Measurements from ENCODE around the gene MBD4.
A peak's percentile ranks its signal among the peaks of the same experiment; 100 is the strongest.
"Not testable (repeated sequence)": the region's sequence is repeated elsewhere in the genome, so short reads cannot be mapped to it uniquely, and the experiment has no call there.

Gene MBD4

DNA sequence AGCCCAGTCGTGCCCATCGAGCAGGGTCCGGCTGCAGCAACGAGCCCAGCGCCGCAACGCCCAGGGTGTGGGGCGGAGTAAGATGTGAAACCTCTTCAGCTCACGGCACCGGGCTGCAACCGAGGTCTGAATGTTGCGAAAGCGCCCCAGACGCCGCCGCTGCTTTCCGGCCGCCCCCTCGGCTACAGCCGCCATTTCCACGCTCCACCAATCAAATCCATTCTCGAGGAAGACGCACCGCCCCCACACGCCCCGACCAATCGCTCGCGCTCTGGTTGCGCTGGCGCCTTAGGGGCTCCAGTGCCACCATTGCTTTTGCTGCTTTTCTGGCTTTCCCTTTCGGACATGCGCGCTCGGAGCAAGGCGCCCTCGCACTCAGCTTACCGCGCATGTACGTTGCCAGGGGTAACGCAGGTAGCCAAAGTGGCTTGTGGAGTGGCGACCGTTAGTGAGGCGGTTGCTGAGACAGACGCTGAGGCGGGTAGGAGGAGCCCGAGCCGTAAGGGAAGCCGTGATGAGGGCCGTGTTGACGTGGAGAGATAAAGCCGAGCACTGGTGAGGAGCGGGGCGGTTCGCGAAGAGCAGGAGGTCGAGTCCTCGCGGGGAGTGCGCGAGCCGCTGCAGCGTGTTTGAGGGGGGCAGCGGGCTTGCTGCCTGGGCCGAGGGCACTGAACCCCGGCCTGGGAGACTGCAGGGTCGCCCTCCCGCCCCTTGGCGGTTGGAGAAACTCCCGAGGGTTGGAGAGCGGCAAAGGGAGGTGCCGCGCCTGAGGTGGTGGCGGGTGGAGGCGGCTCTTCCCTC lies at the start of gene MBD4, which contains the start of gene IFT122:
Gene MBD4 (minus strand): TSS at position 132 of the 801 bp plus-strand sequence. CDS start 115 bp downstream, at position 17.
Gene IFT122 (plus strand): TSS at position 408 of the 801 bp plus-strand sequence. CDS start 107 bp downstream, at position 515.
- peak; percentile 89 to 98 for DNase-seq

DNA sequence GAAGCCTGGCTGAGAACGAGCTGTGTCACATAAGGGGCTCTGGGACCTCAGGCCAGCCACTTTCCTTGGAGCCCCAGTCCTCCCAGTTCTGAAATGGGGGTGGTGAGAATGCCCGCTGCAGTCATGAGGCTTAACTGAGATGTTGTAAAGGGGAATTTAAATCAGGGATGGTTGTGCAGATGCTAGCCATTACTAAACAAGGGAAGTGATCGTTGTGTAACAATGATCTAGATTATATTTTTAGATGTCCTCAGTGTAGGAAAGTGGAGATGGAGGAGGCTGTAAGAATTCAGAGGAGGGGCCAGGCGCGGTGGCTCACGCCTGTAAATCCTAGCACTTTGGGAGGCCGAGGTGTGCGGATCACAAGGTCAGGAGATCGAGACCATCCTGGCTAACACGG lies 49.5 kb upstream of the MBD4 start:
- not testable (repeated sequence) for DNase-seq

DNA sequence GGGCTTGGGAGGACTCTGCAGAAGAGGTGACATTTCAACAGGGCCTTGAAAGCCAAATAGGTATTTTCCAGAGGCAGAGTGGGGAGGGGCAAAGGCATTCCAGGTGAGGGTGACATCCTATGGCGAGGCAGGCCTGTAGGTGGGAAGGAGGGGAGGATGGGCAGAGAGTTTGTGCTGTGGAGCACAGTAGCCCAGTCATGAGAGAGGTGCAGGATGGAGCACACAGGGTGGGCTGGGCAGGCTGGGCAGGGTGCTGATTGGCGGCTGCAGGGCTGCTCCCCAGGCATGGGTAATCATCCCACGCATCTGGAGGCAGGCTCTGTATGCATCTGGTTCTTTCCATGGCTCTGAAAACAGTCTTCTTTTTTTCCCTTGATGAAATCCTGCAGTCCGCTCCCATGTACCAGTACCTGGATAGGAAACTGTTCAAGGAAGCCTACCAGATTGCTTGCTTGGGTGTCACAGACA lies 48.2 kb upstream of the MBD4 start:
- DNase-seq, result not testable (repeated sequence)

DNA sequence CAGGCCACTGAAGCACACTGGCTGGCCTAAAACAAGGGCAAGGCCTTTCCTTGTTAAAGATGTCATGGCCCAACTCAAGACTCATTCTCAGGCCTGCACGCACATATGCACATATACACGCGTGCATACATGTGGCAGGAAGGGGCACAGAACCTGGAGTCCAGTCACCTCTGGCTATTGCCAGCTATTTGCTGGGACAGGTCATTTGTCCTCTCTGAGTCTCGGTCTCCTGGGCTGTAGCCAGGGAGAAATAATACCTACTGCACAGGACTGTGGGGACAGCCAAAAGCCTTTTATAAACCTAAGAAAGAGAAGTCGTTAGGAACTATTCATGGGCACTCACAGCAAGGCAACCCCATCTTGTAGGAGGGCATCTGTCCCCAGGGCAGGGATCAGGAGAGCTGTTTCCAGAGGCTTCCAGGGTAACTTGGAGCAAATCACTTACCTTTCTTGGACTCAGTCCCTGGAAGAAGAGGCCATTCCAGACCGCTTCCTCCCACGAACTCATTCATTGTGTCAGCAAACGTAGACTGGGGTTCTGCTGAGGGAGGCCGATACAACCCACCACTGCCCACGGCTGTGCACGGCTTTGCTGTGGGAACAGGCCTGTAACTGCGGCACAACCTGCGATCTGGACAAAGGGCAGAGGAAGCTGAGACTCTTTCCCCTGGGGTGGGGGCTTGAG lies 47.6 kb upstream of the MBD4 start:
- DNase-seq, result no peak

DNA sequence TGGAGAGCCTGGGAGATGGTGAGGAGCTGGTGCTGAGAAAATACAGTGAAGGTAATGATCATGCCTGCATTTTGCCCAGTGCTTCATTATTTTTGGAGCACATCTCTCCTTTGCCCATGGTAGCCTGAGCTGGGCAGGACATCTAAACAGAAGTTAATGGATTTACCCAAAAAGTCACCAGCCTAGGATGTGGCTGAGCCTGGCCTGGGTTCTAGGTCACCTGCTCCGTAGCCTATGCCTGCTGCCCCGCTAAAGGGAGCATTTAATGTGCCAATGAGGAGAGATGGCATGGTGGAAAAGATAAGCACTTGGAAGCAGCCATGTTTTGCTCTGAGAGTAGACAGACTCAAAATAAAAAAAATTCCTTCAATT lies 46.9 kb upstream of the MBD4 start:
- no peak for DNase-seq

DNA sequence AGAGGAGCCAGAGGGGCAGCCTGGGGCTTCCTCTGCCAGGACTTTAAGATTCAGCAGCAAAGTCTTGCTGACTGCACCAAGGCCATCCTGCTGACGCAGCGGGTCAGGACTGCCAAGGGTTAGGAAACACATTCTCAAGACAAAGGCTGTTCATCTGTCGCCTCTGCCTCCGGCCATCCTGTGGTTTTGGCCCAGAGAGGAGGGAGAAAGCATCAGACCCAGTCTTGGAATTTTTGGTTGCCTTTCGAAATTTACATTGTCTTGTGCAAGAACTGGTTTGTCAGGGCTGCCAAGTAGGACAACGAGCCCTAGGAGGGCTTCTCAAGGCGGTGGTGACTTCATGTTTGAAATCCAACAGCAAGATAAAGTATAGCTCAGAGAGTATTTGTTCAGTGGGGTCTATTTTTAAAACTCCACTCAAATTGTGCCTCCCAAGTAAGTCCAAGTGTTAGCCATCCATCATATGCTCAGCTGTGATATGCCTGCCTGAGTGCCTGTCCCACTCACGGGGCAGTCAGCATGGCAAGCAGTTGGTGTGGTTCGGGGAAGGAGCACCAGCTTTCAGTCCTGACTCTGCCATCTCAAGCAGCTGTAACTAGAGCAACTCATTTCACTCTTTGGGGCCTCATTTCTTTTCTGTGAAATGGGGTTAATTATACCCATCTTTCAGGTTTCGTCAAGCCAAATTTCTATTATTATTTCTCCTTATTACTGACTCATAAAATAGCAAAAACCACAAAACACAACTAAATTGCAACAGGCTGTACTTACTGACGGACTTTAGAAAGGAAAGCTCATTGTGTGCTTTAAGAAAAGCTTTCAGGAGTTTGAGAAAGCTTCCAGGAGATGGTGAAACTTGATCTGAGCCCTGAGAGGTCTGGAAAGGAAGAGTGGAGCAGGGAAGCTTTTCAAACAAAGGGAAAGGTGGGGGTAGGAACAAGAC lies 46.2 kb upstream of the MBD4 start:
- DNase-seq, result no peak

DNA sequence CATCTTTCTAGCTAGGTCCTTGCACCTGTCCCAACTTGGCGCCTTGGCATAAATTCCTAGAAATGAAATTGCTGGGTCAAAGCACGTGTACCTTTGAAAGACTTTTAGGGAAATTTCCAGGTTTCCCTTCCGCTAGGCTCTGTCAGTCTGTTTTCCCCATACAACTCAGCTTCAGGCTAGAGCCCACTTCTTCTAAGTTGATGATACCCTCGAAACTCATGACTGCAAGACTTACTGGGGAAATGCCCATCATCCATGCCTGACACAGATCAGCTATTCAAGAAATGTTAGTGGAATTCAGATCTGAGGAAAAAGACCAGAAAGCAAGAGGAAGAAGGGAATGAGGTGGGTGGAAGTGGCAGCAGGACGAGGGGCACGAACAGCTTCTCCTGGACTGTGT lies 45.4 kb upstream of the MBD4 start:
- DNase-seq, result not testable (repeated sequence)

DNA sequence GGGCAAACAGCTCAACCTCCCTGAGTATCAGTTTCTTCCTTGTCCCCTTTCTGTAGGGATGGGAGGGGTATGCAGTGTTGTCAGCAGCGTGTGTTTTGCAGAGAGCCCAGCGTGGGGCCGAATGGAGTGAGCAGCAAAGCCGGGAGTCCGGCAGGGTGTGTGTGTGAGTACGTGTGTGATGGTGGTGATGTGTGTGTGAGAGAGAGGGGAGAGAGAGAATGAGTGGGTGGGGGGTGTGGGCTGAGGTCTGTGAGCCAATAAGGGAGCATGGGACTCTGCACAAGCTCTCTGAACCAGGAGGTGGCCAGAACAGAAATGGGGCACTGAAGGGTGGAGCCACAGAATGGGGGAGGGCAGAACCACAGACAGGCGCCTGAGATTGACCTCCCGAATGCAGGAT lies 44.1 kb upstream of the MBD4 start:
- no peak for DNase-seq

DNA sequence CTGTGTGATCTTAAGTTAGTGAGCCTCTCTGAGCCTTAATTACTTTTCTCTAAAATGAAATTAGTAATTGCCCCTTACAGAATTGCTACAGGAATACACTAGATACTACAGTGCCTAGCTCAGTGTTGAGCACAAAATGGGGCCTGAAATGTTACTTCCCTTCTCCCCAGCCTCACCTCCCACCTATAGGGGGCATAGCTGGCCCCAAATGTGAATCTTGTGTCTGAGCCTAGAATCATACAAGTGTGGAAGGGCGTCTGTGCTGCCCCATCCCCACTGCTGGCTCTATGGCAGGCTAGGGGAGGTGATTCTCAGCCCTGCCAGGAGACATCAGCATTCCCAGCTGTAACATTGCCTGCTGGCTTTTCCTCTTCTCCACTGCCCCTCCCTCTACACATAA lies 43.0 kb upstream of the MBD4 start:
- DNase-seq, result no peak

DNA sequence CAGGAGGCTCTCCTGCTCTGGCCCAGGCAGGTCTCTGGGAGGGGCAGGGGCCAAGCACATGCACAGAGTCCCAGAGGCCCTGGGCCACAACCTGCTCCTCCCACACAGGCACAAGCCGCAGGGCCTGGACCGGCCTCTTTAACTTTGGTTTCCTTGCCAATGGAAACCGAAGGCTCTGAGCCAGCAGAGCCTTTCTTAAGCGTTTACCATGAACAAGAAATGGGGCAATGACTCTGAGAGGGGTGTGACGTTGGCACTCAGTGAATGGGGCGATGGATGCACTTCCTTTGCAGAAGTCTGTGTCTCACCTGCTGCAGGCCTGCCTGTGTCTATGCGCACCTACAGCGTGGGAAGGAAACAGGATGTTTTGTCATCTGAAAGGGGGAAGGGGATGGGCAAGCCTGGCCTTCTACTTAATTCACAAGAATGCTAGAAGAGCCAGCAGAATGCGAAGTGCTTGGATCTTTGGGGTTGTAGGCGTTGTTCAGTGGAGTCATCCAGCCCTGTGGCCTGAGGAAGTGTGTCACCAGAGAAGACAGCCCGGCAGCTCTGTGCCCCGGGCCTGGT lies 42.1 kb upstream of the MBD4 start:
- no peak for DNase-seq

DNA sequence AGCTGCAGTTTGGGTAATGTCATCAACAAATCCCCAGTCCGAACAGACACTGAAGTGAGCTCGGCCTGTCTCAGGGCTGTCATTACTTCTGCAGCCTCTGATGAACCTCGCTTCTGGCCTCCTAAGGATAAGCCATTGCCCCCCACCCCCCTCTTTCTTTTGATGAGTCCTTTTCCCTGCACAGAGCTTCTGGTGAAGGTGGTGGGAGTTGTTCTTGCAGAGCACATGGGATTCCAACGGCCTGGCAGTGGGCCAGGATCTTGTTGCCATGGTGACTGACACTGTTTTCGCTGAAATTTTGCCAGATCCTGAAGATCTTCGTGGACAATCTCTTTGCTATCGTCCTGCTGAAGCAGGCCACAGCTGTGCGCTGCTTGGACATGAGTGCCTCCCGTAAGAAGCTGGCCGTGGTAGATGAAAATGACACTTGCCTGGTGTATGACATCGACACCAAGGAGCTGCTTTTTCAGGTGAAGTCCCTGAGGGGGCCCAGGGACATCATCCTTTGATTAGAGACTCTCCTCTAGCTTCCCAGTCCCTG lies 41.5 kb upstream of the MBD4 start:
- not testable (repeated sequence) for DNase-seq

DNA sequence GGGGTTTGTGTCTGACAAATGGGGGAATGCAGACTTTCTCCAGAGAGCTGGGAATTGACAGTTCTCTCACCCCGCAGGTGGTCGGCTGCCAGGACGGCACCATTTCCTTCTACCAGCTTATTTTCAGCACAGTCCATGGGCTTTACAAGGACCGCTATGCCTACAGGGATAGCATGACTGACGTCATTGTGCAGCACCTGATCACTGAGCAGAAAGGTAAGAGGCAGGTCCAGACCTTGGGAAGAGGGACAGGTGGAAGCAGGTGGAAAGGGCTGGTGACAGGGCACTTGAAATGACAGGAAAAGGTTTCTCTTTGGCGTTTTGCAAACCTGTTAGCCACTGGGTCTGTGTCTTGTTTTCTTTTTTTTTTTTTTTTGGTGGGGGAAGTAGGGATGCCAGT lies 36.8 kb upstream of the MBD4 start:
- no peak for DNase-seq

DNA sequence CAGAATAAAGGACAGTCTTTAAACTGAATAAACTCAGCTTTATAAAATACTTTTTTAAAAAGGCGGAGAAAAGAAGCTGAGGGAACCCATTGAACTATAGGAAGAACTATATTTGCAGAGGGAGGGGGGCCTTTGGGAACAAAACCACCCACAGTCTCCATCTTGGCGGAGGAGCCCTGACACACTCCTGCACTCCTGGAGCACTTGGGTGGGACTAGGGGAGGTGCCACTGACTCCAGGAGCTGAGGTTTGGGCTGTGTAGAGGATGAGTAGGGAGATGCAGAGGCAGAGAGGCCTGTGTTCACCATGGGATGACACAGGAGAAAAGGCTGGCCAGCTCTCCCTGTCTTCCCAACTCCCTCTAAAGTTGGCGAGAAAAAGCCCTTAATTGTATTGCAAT lies 36.1 kb upstream of the MBD4 start:
- no peak for DNase-seq

DNA sequence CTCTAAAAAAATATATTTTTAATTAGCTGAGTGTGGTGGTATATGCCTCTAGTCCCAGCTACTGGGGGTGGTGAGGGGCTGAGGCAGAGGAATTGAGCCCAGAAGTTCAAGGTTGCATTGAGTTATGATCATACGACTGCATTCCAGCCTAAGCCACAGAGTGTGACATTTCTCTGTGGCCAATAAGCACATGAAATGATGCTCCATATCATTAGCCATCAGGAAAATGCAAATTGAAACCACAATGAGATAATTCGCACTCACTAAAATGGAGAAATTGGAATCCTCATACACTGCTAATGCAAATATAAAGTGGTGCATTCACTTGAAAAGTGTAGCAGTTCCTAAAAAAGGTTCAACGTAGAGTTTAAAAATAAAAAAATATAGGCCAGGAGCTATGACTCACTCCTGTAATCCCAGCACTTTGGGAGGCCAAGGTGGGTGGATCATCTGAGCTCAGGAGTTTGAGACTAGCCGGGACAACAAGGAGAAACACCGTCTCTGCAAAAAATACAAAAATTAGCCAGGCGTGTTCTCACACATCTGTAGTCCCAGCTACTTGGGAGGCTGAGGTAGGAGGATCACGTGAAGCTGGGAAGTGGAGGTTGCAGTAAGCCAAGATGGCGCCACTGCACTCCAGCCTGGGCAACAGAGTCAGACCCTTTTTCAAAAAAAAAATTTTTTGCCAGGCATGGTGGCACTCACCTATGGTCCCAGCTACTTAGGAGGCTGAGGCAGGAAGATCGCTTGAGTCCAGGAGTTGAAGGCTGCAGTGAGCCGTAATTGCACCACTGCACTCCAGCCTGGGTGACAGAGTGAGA lies 35.4 kb upstream of the MBD4 start:
- DNase-seq, result no peak

DNA sequence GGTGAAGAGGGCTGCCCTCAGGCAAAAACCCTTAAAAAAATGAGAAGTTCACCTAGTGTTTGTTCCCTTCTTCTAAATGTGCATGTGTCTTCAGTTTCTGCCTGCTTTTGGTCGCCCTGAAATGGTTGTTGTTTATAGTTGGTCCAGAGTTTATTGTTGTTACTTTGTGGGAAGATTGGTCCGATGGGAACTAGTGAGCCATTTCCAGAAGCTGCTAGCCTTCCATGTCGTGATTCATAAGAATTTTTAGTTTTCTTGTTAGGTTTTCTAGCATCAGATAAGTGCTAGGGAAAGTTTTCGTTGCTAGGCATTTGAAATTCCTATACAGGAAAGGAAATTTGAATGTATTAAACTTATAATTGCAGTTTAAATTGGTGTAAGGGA lies 34.0 kb upstream of the MBD4 start:
- DNase-seq, result no peak

DNA sequence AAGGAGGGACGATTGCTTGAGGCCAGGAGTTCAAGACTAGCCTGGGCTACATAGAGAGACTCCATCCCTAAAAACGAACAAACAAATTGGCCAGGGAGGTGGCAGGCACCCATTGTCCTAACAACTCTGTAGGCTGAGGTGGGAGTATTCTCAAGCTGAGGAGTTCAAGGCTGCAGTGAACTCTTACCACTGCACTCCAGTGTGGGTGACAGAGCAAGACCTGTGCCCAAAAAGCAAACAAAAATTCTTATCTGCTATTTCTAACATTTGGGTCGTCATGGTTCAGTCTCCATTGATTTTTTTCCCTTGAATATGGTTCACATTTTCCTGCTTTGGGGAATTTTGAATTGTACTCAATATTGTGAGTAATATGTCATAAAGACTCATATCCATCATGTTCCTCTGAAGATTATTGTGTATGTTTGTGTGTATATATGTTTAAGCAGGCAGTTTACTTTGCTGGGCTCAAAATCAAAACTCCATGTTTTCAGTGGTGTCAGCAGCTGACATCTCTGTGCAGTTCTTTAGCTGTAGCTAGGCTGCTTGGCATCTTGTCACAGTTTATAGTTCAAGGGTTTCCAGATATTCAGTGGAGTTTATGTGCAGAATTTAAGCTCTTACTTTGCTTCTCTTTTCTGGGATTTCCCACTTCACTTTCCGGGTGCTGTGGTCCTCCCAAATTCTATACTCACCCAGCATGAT lies 33.5 kb upstream of the MBD4 start:
- DNase-seq, result no peak

DNA sequence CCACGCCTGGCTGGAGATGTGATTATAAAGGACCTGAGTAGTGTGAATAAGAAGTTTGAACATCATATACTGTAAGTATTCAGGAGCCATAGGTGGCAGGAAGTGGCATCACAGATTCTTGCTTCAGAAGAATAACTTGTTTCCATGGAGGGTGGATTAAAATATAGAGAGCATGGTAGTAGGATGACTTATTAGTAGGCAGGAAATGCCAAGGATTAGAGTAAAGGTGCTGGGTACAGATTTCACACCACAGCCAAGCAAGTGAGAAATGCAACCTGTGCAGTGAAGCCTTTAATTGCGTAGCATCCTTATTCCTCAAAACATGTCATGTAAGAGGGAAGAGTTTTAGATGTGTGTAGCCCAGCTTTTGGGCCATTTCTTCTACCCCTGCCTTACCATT lies 31.1 kb upstream of the MBD4 start:
- no peak for DNase-seq

DNA sequence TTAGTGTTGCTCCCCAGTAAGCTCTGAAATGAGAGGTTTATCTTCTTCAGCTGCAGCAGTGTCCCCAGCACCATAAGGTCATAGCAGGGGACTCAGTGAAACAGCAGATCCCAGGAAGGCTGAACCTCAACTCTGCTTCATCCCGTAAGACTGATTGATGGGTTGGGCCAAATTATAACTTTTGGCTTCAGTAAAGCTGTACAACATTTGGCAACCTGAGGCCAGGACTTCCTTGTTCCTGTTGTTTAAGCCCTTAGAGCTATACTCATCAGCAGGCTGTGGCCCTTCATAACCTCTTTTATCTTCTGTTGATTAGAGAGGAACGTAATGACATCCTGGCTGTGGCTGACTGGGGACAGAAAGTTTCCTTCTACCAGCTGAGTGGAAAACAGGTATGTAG lies 29.3 kb upstream of the MBD4 start:
- no peak for DNase-seq

DNA sequence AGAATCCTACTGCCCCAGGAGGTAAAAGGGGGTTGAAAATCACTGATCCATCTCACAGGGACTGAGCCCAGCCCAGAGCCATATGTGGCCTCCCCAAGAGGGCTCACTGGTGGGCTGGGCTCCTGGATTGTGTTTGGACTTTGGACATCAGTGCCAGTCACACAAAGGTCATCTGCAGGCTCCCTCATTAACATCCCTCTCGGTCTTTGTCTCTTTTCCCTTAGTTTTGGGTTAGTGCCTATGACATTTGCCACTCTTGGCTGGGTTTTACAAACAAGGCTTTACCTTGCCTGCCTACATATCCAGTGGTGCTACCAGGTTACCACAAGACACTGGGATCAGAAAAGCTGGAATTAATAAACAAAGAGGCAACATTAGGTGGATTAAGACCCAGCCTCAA lies 28.2 kb upstream of the MBD4 start:
- no peak for DNase-seq

DNA sequence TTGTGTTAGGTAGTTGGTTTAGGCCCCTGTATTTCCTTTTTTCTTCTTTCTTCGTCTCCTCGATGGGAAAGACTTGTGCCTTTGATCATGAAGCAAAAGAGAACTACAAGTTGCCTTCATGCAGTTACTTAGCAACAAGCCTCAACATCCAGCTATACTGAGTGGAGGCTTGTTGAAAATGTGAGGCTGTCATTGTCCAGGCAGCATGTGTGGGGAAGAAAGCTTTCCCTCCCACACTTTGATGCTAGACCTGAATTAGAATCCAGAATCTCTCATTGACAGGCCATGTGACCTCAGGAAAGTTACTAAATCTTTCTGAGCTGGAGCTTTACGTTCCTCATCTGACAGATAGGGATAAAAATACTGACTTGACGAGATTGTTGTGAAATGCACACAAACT lies 24.0 kb upstream of the MBD4 start:
- DNase-seq, result no peak

DNA sequence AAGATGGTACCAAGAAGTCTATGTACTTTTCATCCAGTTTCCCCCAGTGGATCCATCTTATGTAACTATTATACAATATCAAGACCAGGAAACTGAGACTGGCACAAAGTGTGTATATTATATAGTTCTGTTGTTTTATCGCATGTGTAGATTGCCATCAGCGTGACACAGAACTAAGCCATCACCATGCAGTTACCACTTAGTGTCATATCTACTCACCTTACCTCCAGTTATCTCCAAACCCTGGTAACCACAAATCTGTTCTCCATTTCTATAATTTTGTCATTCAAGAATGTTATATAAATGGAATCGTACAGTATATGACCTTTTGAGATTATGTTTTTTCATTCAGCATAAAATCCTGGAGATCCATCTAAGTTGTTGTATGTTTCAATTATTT lies 23.3 kb upstream of the MBD4 start:
- no peak for DNase-seq
